ENCODE data around the gene PRKCB.

The PRKCB gene

GRCh38 chr16:24257958-24258357, 422.2 kb downstream of the PRKCB start:
- no peak for DNase-seq

- no peak for DNase-seq
These were observed 423.0 kb downstream of the PRKCB start for GRCh38 chr16:24258791-24259190.

DNA sequence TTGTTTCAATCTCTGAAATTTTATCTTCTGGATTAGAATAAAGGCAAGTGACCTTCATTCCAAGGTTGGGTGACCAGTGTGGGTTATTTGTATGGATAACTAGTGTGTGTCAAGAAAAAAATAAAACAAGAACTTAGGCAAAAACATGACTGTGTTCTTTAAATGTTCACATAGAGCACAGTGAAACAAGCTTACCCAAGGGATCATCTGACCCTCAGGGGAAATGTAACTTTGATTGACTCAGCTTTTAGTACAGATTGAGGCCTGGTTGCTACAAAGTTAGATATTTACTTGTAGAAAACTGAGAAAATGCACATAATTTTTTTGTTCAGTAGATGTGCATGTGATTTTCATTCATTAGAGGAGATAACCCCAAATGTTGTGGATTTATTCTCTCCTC, 427.0 kb downstream of the PRKCB start:
- no peak for DNase-seq
